ENCODE measurements around the gene CHCHD3. TPM values are rescaled to one million over a fixed set of nuclear protein-coding genes. Genes with fewer than 3 reads are reported as not detected.

CHCHD3 gene
- total and polyA plus RNA-seq, 2 experiments from 2014 or later, result 65.3 to 68.5 TPM

DNA sequence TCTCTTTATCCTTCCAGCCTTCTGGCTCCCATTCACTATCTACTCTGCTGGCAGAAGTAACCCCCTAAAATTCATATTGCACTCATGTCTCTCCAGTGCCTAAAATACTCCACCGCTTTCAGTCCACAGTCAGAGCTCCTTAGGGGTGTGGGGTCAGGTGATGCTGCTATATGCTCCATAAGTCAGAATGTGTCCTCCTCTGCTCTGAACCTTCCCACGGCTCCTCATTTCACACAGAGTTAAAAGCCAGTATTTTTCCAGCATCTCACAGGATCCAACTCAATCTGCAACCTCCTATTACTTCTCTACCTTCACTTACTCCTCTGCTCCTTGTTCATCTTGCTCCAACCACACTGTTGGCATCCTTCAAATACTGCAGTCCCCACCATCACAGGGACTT, 31.1 kb upstream of the CHCHD3 start:
- WGBS (ENCODE audit: low lambda C conversion rate, missing lambda C conversion rate), result 96% methylated on average over 2 of the region's 2 CpGs
- Histone ChIP-seq H3K27ac (no peak overlapping the region), H3K4me2 (no peak overlapping the region), H3K27me3 (peaks cover 3% of the 10 kb centered on the region), H3K9me2 (replicated peaks; ENCODE audit: insufficient read depth) (no peaks in the 10 kb centered on the region), H3K4me1 (ENCODE audit: insufficient read depth) (no peaks in the 10 kb centered on the region), H3K36me3 (replicated peaks; ENCODE audit: insufficient read depth, low read depth) (no peaks in the 10 kb centered on the region), H3K79me2 (no peaks in the 10 kb centered on the region), H4K20me1 (ENCODE audit: insufficient read depth, poor library complexity, severe bottlenecking) (no peaks in the 10 kb centered on the region), H2AFZ (no peak overlapping the region), H3K9me3 (ENCODE audit: low read depth) (no peaks in the 10 kb centered on the region), H3K4me3 (no peak overlapping the region)
- no peak for DNase-seq (ENCODE audit: low spot score)
- TF ChIP-seq CTCF (IDR thresholded peaks at IDR 0.05; ENCODE audit: poor library complexity) (no peak), EZH2phosphoT487 (IDR thresholded peaks at IDR 0.05; ENCODE audit: low read depth, severe bottlenecking, unreplicated experiment) (no peak), EZH2 (IDR thresholded peaks at IDR 0.05; ENCODE audit: borderline replicate concordance) (no peak)

DNA sequence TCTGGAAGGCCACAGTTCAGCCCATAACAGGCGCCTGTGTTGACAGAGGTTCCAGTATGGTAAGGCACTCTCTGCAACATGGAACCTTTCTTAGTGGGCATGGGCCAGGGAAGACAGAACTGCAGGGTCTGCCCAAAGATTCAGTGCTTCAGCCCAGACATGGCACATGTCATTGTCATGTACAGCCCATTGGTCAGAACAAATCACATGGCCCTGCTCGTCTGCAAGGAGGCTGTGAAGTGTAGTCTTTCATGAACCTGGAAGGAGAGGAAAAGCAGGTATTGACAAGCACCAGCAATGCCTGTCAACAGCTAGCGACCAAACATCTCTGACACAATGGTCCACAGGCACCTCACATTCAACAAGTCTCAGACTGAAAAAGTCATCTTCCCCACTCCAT, 30.4 kb upstream of the CHCHD3 start:
- Histone ChIP-seq H3K9me3 (ENCODE audit: low read depth) (no peaks in the 10 kb centered on the region), H3K27ac (no peak overlapping the region), H3K4me3 (no peak overlapping the region), H4K20me1 (ENCODE audit: insufficient read depth, poor library complexity, severe bottlenecking) (no peaks in the 10 kb centered on the region), H3K4me2 (no peak overlapping the region), H3K9me2 (replicated peaks; ENCODE audit: insufficient read depth) (no peaks in the 10 kb centered on the region), H3K79me2 (no peaks in the 10 kb centered on the region), H3K4me1 (ENCODE audit: insufficient read depth) (no peaks in the 10 kb centered on the region), H2AFZ (no peak overlapping the region), H3K27me3 (peaks cover 3% of the 10 kb centered on the region), H3K36me3 (replicated peaks; ENCODE audit: insufficient read depth, low read depth) (no peaks in the 10 kb centered on the region)
- no peak for DNase-seq (ENCODE audit: low spot score)
- 76% methylated on average over 3 of the region's 3 CpGs for WGBS (ENCODE audit: low lambda C conversion rate, missing lambda C conversion rate)
- TF ChIP-seq EZH2 (IDR thresholded peaks at IDR 0.05; ENCODE audit: borderline replicate concordance), result no peak
- no peak for TF ChIP-seq CTCF (IDR thresholded peaks at IDR 0.05; ENCODE audit: poor library complexity)
- TF ChIP-seq EZH2phosphoT487 (IDR thresholded peaks at IDR 0.05; ENCODE audit: low read depth, severe bottlenecking, unreplicated experiment), result no peak

DNA sequence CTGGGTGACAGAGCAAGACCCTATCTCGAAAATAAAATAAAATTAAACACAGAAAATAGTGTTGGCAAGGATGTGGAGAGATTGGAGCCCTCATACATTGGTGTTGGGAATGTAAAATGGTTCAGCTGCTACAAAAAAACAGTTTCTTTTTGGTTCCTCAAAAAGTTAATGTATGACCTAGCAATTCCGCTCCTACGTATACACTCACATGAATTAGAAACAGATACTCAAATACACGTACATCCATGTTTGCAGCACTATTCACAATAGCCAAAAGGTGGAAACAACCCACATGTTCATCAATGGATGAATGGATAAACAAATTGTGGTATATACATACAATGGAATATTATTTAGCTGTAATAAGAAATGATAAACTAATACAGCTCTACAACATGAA, 28.4 kb upstream of the CHCHD3 start:
- Histone ChIP-seq H3K9me3 (ENCODE audit: low read depth) (no peaks in the 10 kb centered on the region), H3K4me1 (ENCODE audit: insufficient read depth) (no peaks in the 10 kb centered on the region), H3K4me2 (no peak overlapping the region), H4K20me1 (ENCODE audit: insufficient read depth, poor library complexity, severe bottlenecking) (no peaks in the 10 kb centered on the region), H3K36me3 (replicated peaks; ENCODE audit: insufficient read depth, low read depth) (no peaks in the 10 kb centered on the region), H3K4me3 (no peak overlapping the region), H2AFZ (no peak overlapping the region), H3K79me2 (no peaks in the 10 kb centered on the region), H3K9me2 (replicated peaks; ENCODE audit: insufficient read depth) (no peaks in the 10 kb centered on the region), H3K27ac (no peak overlapping the region), H3K27me3 (no peaks in the 10 kb centered on the region)
- no peak for DNase-seq (ENCODE audit: low spot score)
- WGBS (ENCODE audit: low lambda C conversion rate, missing lambda C conversion rate), result 90% methylated on average over 4 of the region's 4 CpGs
- no peak for TF ChIP-seq CTCF (IDR thresholded peaks at IDR 0.05; ENCODE audit: poor library complexity)
- no peak for TF ChIP-seq EZH2phosphoT487 (IDR thresholded peaks at IDR 0.05; ENCODE audit: low read depth, severe bottlenecking, unreplicated experiment)
- TF ChIP-seq EZH2 (IDR thresholded peaks at IDR 0.05; ENCODE audit: borderline replicate concordance), result no peak

DNA sequence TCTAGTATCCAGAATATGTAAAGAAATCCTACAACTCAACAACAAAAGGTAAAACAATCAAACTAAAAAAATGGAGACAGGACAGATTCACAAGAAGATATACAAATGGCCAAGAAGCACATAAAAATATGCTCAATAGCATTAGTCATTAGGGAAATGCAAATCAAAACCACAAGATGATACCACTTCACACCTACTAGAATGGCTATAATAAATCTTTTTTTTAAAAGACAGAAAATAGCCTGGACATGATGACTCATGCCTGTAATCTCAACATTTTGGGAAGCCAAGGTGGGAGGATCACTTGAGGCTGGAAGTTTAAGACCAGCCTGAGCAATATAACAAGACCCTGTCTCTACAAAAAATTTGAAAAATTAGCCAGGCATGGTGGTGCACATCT, 27.9 kb upstream of the CHCHD3 start:
- H3K27me3 ChIP-seq, result no peaks in the 10 kb centered on the region
- TF ChIP-seq CTCF (IDR thresholded peaks at IDR 0.05; ENCODE audit: poor library complexity) (no peak), EZH2 (IDR thresholded peaks at IDR 0.05; ENCODE audit: borderline replicate concordance) (no peak), EZH2phosphoT487 (IDR thresholded peaks at IDR 0.05; ENCODE audit: low read depth, severe bottlenecking, unreplicated experiment) (no peak)
- H3K9me3 ChIP-seq (ENCODE audit: low read depth), result no peaks in the 10 kb centered on the region
- no peak overlapping the region for H2AFZ ChIP-seq
- no peak overlapping the region for H3K4me2 ChIP-seq
- no peaks in the 10 kb centered on the region for H3K36me3 ChIP-seq (replicated peaks; ENCODE audit: insufficient read depth, low read depth)
- H3K79me2 ChIP-seq, result no peaks in the 10 kb centered on the region
- H3K4me1 ChIP-seq (ENCODE audit: insufficient read depth), result no peaks in the 10 kb centered on the region
- H3K27ac ChIP-seq, result no peak overlapping the region
- H3K9me2 ChIP-seq (replicated peaks; ENCODE audit: insufficient read depth), result no peaks in the 10 kb centered on the region
- H4K20me1 ChIP-seq (ENCODE audit: insufficient read depth, poor library complexity, severe bottlenecking), result no peaks in the 10 kb centered on the region
- no peak for DNase-seq (ENCODE audit: low spot score)
- no peak overlapping the region for H3K4me3 ChIP-seq

Data from hepatocyte (in vitro differentiated cells).